Midbrain (tissue), 1 donor: ENCODE data around the gene PDE12.

ENCODE experiments used
- DNase-seq: peaks from one replicate; lab custom pipeline; 2025; lab: John Stamatoyannopoulos, UW

PDE12 gene

GRCh38 chr3:57555738-57556458, at the start of gene PDE12:
TSS of gene PDE12 (plus strand) at chr3:57556274. CDS start at chr3:57556380, 106 bp downstream.
- peak; percentile 95 for DNase-seq

- no peak for DNase-seq
Measured at GRCh38 chr3:57512166-57512565, 43.9 kb upstream of the PDE12 start.

GRCh38 chr3:57518276-57518915, 37.7 kb upstream of the PDE12 start:
- no peak for DNase-seq

- no peak for DNase-seq
Measured at GRCh38 chr3:57530071-57530608, 25.9 kb upstream of the PDE12 start.

- DNase-seq, result no peak
Measured at GRCh38 chr3:57538465-57538864, 17.6 kb upstream of the PDE12 start.

- DNase-seq, result no peak
Measured at GRCh38 chr3:57544181-57545125, 11.6 kb upstream of the PDE12 start, which contains the start of gene DNAH12. TSS of gene DNAH12 (minus strand) at chr3:57544344. CDS start at chr3:57542870, 1,474 bp downstream.

- no peak for DNase-seq
Measured at GRCh38 chr3:57545636-57546268, 10.3 kb upstream of the PDE12 start.

- no peak for DNase-seq
Measured at GRCh38 chr3:57546616-57547015, 9.5 kb upstream of the PDE12 start.

GRCh38 chr3:57555306-57555705, 768 bp upstream of the PDE12 start:
- DNase-seq, result no peak

GRCh38 chr3:57556459-57557084, 498 bp downstream of the PDE12 start:
- no peak for DNase-seq

GRCh38 chr3:57557085-57557537, 1.0 kb downstream of the PDE12 start:
- DNase-seq, result no peak

- no peak for DNase-seq
Measured at GRCh38 chr3:57559526-57559925, 3.5 kb downstream of the PDE12 start.

GRCh38 chr3:57569859-57570450, 13.9 kb downstream of the PDE12 start:
- DNase-seq, result no peak

GRCh38 chr3:57570878-57571277, 14.8 kb downstream of the PDE12 start:
- DNase-seq, result no peak

GRCh38 chr3:57572096-57572495, 16.0 kb downstream of the PDE12 start:
- no peak for DNase-seq

GRCh38 chr3:57575966-57576626, 20.0 kb downstream of the PDE12 start:
- no peak for DNase-seq

- no peak for DNase-seq
Measured at GRCh38 chr3:57577801-57578200, 21.7 kb downstream of the PDE12 start.

- DNase-seq, result no peak
Measured at GRCh38 chr3:57582474-57583168, 26.5 kb downstream of the PDE12 start.

GRCh38 chr3:57583544-57583943, 27.5 kb downstream of the PDE12 start:
- no peak for DNase-seq
